Activated T-helper 9 cell treated with anti-CD3 and anti-CD28 coated beads, Interleukin-2, amount 50 U/mL, for 16 hours (primary cell): ENCODE results near the gene DDI1.

ENCODE experiments used
- DNase-seq: peaks from one replicate; pipeline ENCODE4 v3.0.0-alpha.2; 2020; ENCODE audit warnings: low read depth

Gene DDI1

DNA sequence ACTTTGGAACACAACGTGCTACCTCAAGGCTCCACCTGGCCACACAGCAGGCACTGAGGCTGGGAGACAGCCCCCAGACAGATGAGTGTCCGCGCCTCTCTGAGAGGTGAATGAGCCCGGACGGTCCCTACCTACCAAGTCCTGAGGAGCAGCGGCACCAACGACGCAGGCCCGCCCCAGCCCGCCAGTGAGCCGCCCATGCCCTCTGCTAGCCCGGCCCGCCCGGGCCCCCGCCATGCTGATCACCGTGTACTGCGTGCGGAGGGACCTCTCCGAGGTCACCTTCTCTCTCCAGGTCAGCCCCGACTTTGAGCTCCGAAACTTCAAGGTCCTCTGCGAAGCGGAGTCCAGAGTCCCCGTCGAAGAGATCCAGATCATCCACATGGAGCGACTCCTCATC is at the start of gene DDI1:
Gene DDI1, plus strand, starts transcription at position 53 of the 400 bp plus-strand sequence. Its CDS starts 183 bp downstream, at position 236.
- no peak for DNase-seq

DNA sequence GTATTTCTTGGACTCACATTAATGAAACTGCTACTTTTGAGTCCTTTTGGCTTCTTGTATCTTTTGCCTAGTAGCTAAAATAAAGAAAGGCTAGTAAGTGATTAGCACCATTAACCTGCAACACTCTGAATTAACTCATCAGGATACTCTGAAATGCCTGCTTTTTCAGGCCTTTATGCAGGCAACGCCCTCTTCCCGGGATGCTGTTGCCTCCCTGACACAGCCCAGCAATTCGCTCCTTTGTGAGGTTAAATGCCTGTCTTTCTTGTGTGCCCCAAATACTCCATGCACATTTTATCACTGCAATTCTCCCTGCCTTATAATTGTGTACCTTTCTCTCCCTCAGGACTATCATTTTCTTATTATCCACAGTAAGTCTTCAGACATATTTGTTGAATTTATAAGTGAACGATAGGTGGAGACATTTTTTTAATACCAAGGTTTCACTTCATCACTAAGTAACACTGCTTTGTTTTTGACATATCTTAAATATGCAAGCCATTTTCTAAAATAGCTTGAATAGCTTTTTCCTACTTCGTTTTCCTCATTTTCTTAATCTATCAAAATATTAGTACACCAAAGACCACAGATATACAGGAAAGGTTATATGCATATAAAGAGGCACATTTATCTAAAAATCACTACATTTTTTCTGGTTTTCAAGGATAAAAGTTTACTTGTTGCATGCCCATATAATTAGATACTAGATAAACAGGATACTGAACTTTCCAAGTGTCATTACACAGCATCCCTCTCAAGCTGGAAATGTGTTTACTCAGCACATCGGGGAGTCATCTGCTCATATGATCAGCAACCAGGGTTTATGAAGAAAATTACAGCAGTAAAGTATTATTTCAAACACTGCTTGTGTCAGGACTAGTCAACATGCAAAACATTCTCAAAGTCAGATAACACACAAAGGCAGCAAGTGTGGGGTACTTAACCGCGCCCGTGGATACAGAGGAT is 48.5 kb upstream of the DDI1 start:
- no peak for DNase-seq

DNA sequence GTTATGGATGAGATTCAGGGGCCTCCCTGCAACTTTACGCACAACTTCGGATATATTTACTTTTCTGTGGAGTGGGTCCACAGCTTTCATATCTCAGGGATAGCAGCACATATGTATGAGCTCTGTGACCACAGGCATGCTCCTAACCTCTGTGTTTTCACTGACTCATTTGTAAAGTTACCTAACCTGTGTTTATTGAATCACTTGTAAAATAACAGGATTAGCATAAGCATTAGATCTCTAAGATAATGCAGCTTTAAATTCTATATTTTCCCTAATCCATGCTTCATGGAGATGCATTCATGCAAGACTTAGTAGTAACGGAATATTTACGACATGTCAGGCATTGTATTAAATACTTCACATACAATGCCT is 47.9 kb upstream of the DDI1 start:
- no peak for DNase-seq

DNA sequence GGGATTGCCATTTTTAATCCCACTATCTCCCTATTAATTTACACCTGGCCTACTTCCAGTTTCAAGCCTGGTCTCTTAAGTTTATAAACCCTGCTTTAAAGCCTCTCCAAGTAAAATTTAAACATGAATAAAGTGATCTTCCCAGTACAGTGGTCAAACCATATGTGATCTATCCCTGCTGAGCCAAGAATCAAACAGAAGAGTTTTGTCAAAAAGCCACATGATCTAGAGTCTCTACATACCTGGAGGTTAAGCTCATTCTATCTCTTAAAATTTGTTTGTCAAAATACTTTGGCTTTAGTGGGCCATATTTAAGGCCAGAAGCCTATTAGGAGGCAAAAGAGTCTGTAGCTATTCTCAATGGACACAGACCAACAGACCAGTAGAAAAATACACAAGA is 42.9 kb upstream of the DDI1 start:
- DNase-seq, result no peak

DNA sequence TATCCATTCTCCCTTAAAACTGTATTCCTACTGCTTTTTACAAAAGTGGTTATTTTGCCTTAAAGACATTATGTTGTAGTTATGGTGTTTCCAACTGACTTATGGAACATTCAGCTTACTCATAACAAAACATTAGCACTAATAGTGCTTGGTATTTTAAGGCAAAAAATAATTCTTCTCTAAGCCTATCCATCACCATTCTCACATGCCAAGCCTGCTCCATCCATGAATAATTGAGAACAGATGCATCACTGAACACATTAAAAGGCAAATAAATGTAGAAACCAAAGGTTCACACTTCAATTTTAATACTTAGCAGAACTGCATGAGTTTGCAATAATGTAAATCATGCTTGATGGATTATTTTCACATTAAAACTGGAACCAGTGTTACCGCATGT is 42.3 kb upstream of the DDI1 start:
- DNase-seq, result no peak

DNA sequence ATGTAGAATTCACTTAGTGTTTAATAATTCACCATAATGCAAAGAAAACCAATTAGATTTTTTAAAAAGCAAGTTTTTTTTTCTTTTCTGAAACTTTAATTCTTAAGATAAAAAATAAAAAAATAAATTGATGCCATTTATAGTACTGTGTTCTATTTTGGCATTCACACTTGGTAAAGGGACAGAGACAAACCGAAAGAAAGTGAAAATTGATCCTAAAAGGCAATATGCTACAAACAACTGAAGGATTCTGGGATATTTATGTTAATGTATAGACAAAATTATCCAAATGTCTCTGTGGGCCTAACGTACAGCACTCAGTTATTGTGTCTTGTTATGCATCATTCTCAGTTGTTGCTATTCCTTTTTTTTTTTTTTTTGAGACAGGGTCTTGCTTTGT is 41.9 kb upstream of the DDI1 start:
- DNase-seq, result no peak

DNA sequence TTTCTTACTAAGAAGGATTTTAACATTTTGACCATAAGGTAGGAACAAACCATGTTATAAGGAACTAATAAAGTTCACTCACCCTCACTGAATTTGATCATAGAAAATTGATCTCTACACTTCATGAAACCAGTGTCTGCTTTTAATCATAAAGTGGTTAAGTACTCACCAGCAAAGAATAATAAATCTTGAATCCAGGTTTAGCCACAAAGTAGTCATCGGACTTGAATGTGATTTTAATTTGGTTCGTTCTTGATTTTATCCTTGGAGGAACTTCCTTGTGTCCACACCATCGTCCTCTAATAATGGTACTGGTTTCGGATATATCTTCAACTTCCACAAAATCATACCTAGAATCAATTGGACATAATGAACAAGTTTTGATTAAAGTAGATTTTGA is 40.5 kb upstream of the DDI1 start:
- DNase-seq, result no peak

DNA sequence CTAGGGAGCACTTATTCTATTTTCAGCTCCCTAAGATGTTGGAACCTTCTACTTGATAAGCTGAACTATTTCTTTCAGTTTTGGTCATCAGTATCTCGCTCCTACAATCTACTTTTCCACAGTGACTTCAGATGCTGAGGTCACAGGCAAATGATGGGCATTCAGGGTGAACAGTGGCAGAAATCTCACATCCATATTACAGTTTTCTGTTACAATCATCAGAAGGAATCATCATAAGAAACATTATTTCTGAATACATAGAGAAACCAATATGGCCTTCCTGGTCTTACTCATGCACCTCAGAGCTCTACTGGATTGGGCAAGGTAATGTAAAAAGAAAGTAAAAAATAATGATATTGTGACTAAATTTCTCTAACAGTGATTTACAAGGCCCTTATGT is 39.4 kb upstream of the DDI1 start:
- DNase-seq, result no peak

DNA sequence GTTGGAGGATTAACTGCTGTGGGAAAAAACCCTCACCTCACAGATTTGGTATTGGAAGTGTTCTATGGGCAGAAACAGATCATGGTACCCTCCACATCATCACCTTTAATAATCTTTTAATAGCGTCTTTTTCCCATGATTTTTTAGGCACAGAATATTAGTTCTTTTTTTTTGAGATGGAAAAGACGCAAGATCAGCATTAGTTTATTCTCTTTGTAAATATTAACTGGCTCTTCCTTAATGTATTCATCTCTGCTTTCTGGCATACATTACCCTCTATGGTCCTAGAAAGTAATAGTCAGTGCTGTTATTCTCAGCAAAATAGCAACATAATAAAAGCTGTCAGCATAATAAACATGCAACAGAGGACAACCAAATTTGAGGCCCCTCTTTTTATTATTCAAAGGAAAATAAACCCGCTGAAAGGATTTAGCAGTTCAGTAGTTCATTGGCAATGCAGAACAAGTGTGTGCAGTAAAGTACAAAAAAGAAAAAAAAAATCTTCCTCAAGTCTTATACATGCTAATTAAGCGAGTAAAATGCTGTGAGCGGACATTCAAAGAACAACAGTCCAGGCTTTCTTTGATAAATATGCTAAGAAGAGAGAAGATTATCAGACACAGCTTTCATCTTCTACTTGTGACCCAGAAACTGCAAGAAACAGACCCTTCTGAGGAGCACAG is 37.5 kb upstream of the DDI1 start:
- DNase-seq, result no peak

DNA sequence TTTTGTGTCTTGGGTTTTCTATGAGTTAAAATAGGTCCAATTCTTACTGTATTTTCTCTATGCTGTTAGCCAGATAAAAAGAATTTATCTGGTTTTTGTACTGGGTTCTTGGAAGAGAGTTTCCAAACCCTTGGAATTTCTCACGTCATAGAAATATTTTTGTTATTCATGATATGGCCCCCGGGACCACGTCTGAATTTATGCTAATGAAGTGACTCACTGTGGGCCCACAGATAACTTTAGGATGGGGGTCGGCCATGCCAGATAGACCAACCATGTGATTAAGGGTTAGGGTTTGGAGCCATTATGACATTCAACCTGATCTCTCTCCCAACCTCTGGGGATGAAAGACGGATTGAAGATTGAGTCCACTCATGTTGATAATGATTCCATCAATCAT is 35.6 kb upstream of the DDI1 start:
- DNase-seq, result no peak

DNA sequence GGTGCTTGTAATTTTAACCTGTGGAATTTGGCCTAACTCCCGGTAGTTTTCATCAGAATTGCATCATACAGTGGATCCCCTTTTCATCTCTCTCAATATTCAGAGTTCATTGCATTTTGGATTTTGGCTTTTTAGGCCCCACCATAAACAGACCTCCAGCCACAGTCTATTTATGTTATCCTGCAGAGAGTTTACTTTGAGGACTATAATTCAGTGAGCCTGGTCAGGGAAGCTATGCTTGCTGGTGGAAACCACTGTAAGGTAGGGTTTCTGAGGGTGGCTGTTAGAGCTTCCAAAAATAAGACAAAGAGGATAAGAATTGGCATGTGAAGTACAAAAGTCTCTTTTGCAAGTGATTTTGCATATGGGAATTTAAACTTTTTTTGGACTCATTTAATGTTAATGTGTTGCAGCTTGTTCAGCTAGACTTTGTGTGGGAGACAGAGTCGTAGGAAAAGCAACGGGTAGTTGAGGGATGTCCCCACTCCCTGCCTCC is 34.8 kb upstream of the DDI1 start:
- no peak for DNase-seq

DNA sequence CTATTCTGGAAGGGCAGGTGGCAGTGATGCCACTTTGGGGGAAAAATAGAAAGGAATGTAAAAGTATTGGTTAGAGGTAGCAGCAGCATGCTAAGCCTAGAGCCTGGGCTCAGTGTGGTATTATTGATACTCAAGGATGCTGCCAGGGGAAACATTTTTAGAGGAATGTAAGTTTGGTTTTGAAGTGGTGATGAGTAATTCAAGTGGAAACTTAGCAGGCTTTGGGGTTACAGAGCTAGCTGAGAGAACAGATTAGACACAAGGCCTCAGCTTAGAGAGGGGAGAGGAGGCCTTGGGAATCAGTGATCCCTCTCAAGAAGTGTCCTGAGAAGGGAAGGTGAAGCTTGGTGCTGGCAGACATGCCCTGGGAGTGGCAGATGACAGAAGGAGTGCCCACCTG is 32.9 kb upstream of the DDI1 start:
- DNase-seq, result no peak

DNA sequence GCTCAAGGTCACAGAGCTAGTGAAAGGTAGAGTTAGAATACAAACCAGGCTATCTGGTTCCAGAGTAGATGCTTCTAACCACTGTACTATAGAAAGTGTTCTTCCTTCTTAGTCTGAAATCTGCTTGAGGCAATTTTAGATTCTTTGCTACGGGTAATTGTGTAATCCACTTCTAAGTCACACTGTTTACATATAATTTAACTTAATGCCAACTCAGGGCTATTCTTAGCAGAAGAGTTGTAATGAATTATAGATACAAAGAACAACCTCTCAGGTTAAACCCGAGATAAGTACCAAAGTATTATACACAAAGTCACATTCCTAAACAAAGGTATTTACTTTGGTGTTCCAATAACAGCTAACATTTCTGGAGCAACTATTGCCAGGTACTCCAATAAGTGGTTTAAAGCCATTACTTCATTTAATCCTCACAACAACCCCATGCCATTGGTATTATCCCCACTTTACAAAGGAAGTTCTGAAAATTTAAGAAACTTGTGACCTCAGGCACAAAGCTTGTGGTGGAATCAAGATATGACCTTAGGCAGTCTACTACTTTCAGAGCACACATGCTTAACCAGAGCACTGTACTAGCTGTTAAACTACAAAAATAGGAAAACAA is 31.1 kb upstream of the DDI1 start:
- no peak for DNase-seq

DNA sequence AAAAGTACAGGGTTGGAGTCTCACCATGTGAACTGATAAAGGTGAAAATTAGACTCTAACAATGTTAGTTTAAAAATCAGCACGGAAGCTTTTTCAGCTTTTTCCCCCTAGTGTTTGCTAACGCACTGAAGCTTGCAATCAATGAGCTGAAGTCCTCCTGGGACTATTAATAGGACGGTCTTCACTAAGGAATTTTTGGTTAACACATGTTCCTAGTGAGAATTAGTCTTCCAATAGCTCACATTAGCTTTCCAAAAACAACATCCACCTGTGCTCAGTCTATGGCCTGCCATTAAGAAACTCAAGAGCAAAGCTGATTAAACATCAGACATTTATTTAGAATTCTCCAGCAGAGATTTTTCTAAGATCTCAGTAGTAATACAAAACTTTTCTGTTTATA is 26.7 kb upstream of the DDI1 start:
- DNase-seq, result no peak

DNA sequence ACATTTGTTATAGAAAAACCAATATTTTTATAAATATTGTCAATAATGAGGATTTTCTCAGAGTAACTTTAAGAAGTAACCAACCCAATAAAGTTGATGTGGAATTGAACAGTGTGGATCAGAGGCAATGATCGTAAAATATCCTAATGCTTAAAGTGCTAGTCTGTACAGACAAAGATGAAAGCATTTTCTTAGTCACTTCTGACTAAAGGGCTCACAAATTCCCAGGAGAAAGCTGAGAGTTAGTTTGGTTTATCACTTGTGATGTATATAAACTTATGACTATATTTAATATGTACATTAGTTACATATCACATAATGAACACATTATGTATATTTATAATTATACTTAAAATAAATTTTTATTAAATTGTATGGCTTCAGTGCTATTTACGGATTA is 25.4 kb upstream of the DDI1 start:
- no peak for DNase-seq

DNA sequence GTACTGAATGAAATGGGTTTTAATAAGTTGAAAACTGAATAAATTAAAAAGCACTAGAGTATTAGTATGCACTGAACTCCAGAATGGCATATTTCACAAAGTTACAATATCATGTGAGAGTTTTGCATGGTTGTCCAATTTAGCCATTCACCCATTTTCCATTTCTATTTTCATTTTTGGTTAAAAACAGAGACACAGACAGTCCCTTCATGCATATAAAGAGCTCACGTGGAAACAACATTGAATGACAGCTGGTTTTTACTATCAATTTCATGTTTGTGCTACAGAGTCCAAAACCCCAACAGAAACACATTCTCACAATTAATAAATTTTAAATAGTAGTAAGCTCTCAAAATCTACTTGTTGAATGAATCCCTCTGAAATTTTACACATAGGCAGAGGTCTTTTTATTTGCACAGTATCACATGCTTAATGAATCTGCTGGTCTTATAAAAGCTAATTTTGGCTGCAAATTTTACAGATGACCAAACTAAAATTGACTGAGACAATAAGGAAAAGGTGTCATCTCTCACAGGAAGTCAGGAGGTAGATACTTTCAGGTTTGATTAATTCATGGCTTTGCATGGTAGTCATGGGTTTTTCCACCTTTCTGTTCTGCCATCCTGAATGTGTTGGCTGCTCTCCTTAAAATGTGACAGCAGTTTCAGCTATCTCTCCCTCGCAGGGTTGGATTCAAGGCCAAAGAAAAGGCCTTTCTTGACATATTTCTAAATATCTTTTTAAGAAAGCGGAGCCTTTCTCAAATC is 20.6 kb upstream of the DDI1 start:
- no peak for DNase-seq

DNA sequence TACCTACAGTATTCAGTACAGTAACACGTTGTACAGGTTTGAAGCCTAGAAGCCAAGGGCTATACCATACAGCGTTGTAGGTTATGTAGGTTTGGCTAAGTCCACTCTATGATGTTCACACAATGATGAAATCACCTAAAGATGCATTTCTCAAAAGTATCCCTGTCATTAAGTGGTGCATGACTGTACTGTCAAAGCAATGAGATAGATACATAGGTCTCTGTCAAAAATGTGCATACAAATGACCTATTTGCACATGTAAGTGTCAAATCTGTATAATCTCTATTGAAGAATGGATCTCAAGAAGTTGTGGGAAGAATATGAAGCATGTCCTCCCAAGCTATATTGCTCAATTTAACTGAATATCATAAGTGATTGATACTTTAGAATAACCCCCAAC is 11.9 kb upstream of the DDI1 start:
- DNase-seq, result no peak

DNA sequence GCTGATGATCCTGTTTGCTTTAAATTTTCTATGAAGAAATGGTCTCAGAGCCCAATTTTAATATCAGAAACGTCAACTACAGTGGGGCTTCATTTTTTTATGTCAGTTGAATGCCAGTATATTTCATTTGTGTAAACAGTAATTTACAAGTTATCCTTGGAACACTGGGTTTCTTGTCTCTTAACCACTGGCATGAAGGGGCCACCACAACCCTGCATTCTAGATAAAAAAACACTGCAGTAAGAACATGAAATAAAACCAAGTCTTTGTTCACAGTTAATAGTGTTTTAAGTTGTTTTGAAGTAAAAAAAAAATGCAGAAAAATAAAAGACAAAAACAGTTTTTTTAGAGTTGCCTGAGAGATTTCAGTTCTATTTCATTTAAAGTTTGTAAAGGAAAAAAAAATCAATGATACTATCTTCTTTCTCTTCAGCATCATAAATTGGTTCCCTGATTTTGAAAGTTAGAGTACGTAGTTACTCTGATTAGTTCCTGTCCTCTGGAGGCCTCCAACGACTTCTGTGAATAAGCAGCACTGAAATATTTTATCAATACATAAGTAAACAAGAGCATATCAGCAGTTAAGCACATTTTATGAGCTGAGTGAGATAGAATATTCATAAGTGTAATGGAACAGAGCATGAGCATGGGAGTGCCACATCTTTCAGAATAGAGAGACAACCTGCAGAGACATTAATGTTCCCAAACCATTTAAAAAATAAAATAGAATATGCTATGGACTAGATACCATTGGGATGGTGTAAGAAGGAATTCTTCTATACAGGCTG is 7.8 kb upstream of the DDI1 start:
- DNase-seq, result no peak

DNA sequence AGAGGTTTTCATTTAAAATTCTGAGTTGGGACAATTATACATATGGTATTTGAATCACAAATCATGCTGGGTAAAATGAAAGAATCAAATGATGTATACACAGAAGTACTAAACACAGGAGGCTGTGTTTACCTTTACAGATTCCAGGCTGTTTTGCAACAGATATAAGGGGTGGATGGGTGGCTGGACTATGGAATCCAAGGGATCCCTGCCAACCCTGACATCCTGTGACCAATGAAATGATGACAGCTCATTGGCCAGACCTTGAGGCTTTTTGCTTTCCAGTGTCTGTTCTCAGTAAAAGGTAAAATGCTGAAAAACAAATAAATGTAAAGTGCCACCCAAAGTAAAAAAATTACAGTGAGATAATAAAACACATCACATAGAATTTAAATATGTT is 3.3 kb upstream of the DDI1 start:
- no peak for DNase-seq

DNA sequence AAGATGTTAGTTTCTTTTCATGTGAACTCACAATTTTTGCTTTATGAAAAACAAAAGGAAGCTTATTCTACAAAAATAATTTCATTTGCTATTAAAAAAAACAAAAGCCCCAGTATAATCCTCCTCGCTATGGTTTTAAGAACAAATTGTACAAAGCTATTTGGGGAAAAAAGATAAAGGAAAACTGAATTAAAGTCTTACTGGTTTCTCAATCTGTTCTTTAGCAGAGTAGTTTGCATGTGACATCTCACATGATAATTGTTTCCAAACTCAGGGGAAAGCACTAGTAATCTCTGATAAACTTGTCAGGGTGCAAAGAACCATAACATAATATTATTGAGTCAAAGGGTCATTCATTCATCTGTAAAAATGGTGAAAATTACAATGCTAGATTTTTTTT is 2.9 kb upstream of the DDI1 start:
- no peak for DNase-seq

DNA sequence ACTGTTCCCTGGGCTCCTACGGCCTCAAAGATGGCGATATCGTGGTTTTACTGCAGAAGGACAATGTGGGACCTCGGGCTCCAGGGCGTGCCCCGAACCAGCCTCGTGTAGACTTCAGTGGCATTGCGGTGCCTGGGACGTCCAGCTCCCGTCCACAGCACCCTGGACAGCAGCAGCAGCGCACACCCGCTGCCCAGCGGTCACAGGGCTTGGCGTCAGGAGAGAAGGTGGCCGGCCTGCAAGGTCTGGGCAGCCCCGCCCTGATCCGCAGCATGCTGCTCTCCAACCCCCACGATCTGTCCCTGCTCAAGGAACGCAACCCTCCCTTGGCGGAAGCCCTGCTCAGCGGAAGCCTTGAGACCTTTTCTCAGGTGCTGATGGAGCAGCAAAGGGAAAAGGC is 555 bp downstream of the DDI1 start:
- DNase-seq, result no peak
